Stimulated activated CD8-positive, alpha-beta memory T cell treated with anti-CD3 and anti-CD28 coated beads, Interleukin-15, amount 100 ng/mL, for 4 hours (primary cell): ENCODE results near the gene BMP6.
"Not testable (repeated sequence)": the region's sequence is repeated elsewhere in the genome, so short reads cannot be mapped to it uniquely, and the experiment has no call there.

Experiments
- DNase-seq, 2 donors: peaks; one replicate each; pipeline ENCODE4 v3.0.0-alpha.2; 2020; ENCODE audit warnings: low read depth in 2 of 2

BMP6 gene

DNA sequence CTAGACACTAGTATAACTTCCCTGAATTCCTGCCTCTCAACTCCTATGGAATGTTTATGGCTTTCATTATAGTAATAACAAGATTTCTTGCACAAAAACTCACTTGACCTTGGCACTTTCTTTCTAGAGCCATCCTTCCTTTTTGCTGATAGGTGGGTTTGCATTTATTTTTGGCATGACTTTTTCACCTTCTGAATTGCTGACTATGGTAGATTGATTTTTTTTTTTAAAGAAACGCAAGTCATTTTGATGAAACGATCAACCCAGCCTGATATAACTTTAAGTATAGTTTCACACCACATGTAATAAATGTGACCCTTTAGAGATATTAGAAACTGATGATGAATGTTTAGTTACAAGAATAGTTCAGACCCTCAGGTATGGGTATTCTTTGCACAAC is 61.8 kb downstream of the BMP6 start:
- no peak for DNase-seq

- DNase-seq = no peak
Measured at GRCh38 chr6:7794509-7794908, 68.6 kb downstream of the BMP6 start.

GRCh38 chr6:7797386-7797785 is 71.5 kb downstream of the BMP6 start:
- no peak for DNase-seq

GRCh38 chr6:7798751-7799150 is 72.9 kb downstream of the BMP6 start:
- no peak for DNase-seq

DNA sequence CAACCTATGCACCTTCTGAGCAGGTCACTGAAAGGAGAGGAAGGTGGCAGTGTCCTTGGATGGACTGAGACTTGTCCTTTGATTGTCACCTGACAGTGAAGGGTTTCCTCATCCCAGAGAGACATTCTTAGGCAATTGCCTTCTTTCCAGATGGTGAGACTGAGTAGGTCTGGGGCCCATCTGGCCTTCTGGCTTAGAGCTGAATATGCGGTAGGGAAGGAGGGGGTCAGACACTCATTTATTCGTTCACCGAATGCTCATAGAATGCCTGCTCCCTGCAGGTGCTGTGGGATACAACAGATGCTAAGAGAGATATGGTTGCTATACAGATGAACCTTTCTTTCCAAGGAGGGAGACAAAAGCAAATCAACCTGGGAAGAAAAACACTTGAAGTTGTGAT is 76.8 kb downstream of the BMP6 start:
- no peak for DNase-seq

GRCh38 chr6:7803214-7803613 is 77.3 kb downstream of the BMP6 start:
- no peak for DNase-seq

DNA sequence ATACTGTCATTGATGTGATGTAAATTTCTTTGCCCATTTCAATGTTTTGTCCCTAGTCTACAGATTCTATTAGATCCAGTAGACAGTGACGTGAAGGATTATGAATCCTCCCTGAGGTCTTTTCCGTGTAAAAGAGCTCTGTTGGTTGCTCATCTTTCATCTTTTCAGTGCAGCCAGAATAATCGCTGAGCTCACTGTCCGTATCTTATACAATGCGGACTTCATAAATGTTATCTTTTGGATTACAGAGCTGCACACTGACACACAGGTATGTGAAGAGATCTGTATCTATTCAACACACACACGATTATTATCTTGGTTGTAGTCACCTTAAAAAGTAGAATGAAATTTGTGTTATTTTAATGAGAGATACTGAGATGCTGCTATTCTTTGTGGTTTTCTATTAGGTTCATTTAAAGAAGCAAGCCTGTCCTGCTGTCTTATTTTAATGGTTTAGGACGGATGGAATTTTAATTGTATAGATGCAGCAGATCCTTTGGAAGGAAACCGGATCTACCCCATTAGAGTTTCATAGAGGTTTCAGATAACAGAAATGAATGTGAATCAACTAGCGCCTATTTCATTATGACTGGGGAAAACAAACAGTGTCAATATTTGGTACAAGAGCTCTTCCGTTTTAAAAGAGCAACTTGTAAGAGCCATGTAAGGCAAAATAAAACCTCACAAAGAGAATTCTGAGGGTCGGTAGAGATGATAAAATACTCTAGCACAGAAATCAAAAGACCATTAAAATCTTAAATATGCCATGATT is 79.4 kb downstream of the BMP6 start:
- no peak for DNase-seq

DNA sequence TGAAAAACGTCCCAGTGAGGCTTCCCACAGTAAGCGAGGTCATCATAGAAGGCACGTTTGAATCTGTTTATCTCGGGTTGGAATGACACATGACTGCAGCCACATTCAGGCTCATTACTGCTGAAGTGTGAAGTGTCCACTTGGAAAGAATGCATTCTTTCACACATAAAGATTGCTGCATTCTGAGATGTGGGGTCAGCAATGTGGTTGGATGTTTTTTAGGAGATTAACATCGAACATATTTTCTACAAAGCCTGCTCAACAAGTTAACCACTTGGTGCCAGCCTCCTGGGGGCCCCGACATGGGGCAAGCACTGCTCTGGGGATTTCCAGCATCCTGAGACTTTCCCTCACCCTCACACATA is 79.9 kb downstream of the BMP6 start:
- DNase-seq = no peak

- no peak for DNase-seq
Measured at GRCh38 chr6:7806711-7807110, 80.8 kb downstream of the BMP6 start.

DNA sequence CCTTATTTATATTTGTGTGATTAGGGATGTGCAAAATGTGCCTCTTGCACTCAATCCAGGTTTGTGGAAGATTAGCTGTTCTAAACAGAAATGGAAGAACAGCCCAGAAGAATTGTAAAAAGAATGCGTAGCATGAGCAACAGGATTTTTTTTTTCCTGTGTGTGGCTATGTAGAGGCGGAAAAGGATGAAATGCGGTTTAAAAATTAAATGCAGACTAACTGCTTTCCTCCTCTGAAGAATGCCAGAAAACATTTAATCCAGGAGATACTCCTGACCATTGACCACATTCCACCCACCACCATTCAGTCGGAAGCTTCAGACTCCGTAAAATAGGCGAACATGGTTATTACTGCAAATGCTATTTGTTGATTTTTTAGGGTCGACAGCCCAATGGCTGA is 83.4 kb downstream of the BMP6 start:
- DNase-seq = no peak

GRCh38 chr6:7811441-7811840 is 85.5 kb downstream of the BMP6 start:
- no peak for DNase-seq

GRCh38 chr6:7812623-7813022 is 86.7 kb downstream of the BMP6 start:
- no peak for DNase-seq

GRCh38 chr6:7813193-7813592 is 87.3 kb downstream of the BMP6 start:
- no peak for DNase-seq

GRCh38 chr6:7813704-7814103 is 87.8 kb downstream of the BMP6 start:
- DNase-seq = no peak

GRCh38 chr6:7815716-7816115 is 89.8 kb downstream of the BMP6 start:
- no peak for DNase-seq

DNA sequence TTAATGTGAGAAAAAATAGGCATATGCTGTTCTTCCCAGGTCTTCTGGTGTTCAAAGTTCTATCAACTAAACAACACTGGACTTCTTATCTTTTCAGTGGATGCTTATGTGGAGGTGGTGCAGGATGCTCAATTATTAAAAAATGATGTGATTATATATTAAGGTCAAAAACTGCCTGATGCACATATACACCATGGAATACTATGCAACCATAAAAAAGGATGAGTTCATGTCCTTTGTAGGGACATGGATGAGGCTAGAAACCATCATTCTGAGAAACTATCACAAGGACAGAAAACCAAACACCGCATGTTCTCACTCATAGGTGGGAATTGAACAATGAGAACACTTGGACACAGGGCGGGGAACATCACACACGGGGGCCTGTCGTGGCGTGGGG is 91.3 kb downstream of the BMP6 start:
- not testable (repeated sequence) for DNase-seq

DNA sequence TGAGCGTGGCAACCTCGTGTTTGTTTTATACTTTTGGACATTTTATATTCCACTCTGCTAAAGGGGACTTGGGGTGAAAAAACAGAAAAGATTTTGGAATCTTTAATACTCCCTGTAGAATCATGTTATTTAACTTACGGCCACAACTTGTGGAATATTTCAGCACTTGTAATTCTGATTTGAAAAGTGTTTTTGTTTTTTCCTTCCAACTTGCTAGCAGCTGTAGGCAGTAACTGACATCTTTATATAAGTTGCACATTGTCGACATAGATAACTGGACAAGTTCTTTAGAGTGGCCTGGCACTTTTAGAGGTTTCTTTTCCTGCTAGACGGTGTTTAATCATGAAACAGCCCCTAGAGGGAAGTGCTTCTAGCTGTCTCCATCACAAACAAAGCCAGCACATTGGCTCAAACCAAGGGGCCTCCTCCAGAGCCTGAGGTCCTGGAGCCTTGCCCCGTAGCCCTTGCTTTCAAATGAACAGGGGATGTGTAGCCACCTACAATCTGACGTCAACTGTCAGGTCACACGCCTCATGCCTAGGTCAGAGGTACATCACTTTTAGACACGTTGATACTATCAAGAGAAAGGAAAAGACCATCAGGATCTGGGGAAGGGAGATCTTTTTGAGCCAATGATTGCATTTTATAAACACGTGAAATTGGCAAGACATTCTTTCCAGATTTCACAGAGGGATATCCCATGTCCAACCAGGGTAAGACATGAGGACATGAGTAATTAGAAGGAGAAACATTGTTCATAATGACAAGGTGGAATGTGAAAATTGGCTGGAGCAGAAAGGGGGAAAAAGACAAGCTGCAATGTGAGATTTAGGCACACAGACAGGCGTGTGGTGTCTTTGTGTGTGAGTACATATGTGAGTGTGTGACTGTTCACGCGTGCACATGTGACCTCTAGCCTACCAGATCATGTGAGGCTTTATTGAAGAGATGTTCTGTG is 92.6 kb downstream of the BMP6 start:
- DNase-seq = no peak

DNA sequence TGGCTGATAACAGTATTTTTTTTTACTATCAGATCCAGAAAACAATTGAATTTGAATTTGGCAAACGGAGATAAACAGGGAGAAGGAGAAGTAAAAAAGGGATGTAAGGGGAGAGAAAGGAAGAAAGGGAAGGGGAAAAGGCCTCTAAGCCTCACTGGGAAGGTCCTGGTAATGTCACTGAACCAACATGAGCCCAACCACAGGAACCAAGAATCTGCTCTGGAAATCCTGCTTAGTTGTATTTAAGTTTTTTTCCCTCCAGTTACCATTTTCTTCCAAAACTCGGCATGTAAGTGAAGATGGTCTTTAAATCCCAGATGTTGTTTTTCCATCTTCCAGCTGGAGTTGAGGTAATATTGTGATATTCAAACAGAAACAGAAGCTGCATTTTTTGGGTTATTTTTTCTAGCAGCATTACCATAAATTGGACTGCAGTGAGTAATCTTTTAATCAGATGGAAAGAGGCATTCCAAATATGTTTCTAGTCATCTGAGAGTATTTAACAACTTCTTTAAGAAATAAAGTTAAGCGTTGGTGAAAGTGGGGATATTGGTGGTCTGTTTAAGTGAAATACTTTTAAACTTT is 93.6 kb downstream of the BMP6 start:
- no peak for DNase-seq

GRCh38 chr6:7820288-7820835 is 94.5 kb downstream of the BMP6 start:
- DNase-seq = no peak

DNA sequence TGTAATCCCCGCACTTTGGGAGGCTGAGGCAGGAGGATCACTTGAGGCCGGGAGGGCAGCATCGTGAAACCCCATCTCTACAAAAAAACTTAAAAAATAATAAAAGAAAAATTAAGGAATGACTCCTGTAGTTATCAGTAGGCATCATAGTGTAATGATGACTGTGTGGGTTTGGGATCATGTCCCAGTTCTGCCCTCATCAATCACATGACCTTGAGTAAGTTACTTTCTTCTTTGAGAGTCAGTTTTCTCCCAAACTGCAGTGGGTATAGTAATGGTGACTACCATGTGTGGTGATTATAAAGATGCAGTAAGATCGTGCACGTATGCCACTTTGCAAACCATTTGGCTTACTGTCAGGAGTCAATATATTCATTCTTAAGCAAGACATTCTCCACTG is 95.5 kb downstream of the BMP6 start:
- no peak for DNase-seq

DNA sequence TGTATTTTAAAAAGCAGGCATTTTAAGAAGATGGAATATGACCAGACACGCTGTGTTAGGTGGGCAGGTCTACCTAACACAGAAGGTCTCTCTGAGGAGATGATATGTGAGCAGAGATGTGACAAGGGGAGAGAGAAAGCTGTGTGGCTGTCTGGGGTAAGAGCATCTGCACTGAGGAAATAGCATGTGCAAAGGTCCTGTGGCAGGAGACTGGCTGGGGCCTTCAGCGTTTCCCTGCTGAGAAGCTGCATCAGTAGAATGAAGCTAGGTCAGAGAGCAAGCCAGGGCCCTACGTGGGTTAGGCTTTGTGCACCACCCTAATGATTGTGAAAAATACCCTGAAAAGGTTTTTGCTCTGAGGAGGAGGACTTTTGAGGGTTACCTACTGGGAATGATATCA is 97.7 kb downstream of the BMP6 start:
- DNase-seq = no peak

DNA sequence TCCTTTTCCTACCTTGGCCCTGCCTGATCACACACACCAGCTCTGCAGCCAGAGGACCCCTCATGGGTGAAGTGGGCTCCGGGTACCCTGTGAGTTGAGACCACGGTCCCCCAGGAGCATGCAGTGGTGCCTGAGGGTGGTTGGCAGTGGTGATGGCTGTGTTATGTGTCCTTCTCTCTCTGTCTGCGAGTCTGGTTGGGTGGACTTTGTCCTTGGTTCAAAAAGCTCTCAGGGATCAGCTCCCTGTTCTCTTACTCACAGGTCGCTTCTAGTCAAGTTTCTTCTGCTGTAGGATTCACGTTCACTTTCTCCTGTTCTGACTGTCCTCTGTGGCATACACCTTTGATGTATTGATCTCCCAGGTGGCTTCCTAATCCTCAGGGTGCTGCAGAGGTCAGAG is 100.1 kb downstream of the BMP6 start:
- DNase-seq = no peak
